HUES64 (cell line): Measurements from ENCODE around the gene USP40.

Source experiments
- H3K27ac ChIP-seq: 2 replicates; pipeline ENCODE4 v1.7.0; 2013; ENCODE audit warnings: low read depth, low read length, inconsistent platforms
- H3K27me3 ChIP-seq: 2 replicates; pipeline ENCODE4 v1.6.1; 2013; ENCODE audit warnings: mild to moderate bottlenecking, low read length; ENCODE audit not compliant: insufficient read depth
- H3K36me3 ChIP-seq: 2 replicates; pipeline ENCODE4 v1.6.1; 2013; ENCODE audit warnings: mild to moderate bottlenecking, low read length; ENCODE audit not compliant: insufficient read depth
- H3K4me1 ChIP-seq: 2 replicates; pipeline ENCODE4 v1.6.1; 2013; ENCODE audit warnings: mild to moderate bottlenecking, low read length, moderate library complexity; ENCODE audit not compliant: insufficient read depth
- H3K4me3 ChIP-seq: 2 replicates; pipeline ENCODE4 v1.5.1; 2013; ENCODE audit warnings: mild to moderate bottlenecking, low read length, moderate library complexity
- H3K9ac ChIP-seq: 2 replicates; pipeline ENCODE4 v1.6.1; 2013; ENCODE audit warnings: mild to moderate bottlenecking, low read depth, low read length
- H3K9me3 ChIP-seq: 2 replicates; pipeline ENCODE4 v1.6.1; 2013; ENCODE audit warnings: low read depth, low read length; ENCODE audit not compliant: insufficient read depth
- WGBS: fragments of 150-250, 120-280 bp; methylation state at CpG from one replicate; pipeline ENCODE4 v1.1.7; 2013; ENCODE audit warnings: missing lambda C conversion rate; 5-methylcytosine and 5-hydroxymethylcytosine counted together

The USP40 gene

DNA sequence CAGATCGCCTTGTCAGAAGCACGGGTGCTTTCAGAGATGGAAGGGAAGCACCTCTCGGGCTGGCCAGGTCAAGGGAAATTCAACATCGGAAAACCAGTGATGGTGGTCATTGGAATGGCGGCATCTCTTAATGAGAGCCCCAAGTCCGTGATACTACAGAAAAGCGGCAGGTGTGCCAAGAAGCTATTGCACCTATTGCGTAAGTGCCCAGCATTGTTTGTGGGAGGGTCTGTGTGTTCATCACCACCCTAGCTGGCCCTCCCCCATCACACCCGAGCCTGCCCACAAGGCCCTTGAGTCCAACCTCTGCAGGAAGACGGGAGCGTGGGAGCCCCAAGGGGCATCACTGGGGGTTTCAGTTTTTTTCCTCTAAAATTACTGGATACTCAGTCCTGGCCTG is 111.6 kb downstream of the USP40 start:
- Histone ChIP-seq H3K27me3 (no peaks in the 10 kb centered on the region), H3K9ac (no peak overlapping the region), H3K9me3 (no peaks in the 10 kb centered on the region), H3K4me3 (no peak overlapping the region), H3K27ac (no peak overlapping the region), H3K36me3 (peaks cover 50% of the 10 kb centered on the region), H3K4me1 (no peaks in the 10 kb centered on the region)
- WGBS: 97% methylated on average over 11 of the region's 11 CpGs

DNA sequence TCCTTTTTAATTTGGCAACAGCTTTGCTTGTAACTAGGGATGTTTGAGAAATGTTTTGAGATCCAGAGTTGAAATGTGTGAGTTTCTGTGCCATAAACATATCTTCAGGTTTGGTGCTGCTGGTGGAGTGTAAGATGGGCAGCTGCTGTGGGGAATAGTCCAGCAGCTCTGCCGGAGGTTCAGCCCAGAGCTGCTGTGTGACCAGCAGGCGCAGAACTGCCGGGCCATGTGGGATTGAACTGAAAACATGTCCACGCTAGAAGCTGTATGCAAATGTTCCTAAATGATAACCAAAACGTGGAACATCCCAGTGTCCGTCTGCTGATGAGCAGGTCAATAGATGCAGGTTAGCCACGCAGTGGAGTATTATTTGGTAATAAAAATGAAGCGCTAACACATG is 112.7 kb downstream of the USP40 start:
- H3K27ac ChIP-seq: no peak overlapping the region
- H3K4me1 ChIP-seq: 0 out of 2 replicates have a peak, but pooled peaks cover under 1% of the 10 kb centered on the region
- no peaks in the 10 kb centered on the region for H3K9me3 ChIP-seq
- no peak overlapping the region for H3K4me3 ChIP-seq
- no peak overlapping the region for H3K9ac ChIP-seq
- WGBS: 96% methylated on average over 8 of the region's 8 CpGs
- no peaks in the 10 kb centered on the region for H3K27me3 ChIP-seq
- H3K36me3 ChIP-seq: peaks cover 52% of the 10 kb centered on the region

DNA sequence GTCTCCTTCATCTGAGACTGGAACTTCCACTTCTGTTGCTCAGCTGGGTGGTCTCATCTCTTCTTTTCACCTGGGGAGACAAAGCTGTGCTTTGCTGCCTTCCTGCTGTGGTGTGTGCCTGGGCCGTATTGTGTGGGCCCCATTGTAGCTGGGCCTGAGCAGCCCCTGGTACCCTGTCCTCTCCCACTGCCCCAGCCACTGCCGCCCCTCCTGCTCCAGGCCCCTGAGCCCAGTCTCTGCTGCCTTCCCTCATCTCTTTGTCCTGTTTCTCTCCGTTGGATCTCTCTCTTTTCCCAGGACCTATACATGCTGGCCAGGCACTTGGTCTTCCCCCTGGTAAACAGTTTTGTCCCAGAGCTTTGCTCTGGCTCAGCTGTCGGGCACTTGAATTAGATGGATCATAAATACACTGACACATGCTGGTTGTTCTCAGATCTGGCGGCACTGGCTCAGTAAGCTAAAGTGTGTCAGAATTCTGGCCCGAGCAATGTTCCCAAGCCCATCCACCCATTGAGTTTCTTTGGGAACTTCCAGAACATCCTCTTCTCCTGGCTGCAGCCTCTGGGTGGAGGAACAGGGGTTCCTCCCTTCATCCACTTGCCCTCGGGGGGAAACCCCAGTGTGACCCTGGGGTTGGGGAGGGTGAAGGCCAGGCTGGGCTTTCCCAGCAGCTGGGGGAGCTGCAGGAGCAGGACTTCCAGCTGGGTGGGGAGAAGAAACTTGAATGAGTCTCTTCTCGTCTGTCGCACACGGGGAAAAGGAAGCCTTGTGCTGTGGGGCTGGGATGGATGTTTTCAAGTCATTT is 113.3 kb downstream of the USP40 start:
- H3K27me3 ChIP-seq: no peaks in the 10 kb centered on the region
- H3K4me1 ChIP-seq: 0 out of 2 replicates have a peak, but pooled peaks cover 2% of the 10 kb centered on the region
- no peak overlapping the region for H3K4me3 ChIP-seq
- no peak overlapping the region for H3K9ac ChIP-seq
- peaks cover 52% of the 10 kb centered on the region for H3K36me3 ChIP-seq
- 93% methylated on average over 10 of the region's 10 CpGs for WGBS
- H3K27ac ChIP-seq: no peak overlapping the region
- H3K9me3 ChIP-seq: no peaks in the 10 kb centered on the region

DNA sequence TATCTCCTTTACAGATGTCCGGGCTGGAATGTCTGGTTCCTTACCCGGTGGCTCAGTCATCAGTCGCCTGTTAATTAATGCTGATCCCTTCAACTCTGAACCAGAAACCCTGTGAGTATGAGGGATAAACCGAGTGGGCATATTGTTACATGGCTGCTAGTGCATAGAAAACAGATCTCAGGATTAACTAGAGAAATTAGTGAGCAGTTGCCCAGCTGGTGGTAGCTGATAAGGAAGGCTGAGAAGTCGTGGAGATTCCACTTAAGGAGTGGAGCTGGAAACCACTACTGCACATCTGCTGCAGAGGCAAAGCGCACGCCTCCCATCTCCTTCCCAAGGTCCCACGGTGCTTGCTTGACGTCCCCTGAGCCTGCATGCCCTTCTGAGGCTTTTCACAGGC is 114.6 kb downstream of the USP40 start:
- no peak overlapping the region for H3K4me3 ChIP-seq
- peaks cover 52% of the 10 kb centered on the region for H3K36me3 ChIP-seq
- no peaks in the 10 kb centered on the region for H3K27me3 ChIP-seq
- no peaks in the 10 kb centered on the region for H3K9me3 ChIP-seq
- H3K9ac ChIP-seq: no peak overlapping the region
- H3K4me1 ChIP-seq: 0 out of 2 replicates have a peak, but pooled peaks cover 2% of the 10 kb centered on the region
- 92% methylated on average over 9 of the region's 9 CpGs for WGBS
- H3K27ac ChIP-seq: no peak overlapping the region

DNA sequence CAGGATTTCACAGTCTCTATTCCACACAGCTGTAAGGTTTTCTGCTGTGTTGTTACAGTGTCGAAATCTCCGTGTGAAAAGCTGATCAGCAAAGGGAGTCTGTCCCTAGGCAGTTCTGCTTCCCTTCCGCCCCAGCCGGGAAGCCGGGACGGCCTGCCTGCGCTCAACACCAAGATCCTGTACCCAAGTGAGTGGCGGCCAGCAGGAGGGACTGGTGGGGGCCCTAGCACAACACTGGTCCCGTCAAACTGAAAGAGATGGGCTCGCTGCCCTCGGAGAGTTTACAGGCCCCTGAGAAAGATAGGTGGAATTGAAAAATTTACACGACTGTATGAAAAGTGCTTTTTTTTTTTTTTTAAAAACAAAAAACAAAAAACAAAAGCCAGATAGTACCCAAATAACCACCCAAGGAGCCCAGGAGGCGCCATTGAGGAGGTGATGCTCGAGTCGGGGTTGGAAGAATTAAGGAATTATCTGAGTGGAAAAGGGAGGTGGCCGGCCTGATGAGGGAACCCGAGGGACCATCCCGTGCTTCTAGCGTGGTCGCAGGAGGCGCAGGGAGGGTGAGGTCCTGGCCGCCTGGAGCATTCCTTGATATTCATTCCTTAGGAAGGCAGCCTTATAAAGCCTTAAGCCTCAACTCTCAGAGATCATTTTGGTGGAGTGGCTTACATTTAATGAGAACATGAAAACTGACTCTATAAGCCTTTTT is 115.6 kb downstream of the USP40 start:
- Histone ChIP-seq H3K27ac (no peak overlapping the region), H3K27me3 (no peaks in the 10 kb centered on the region), H3K9ac (no peak overlapping the region), H3K9me3 (no peaks in the 10 kb centered on the region), H3K4me1 (0 out of 2 replicates have a peak, but pooled peaks cover 2% of the 10 kb centered on the region), H3K36me3 (peaks cover 55% of the 10 kb centered on the region), H3K4me3 (no peak overlapping the region)
- 92% methylated on average over 21 of the region's 22 CpGs for WGBS

DNA sequence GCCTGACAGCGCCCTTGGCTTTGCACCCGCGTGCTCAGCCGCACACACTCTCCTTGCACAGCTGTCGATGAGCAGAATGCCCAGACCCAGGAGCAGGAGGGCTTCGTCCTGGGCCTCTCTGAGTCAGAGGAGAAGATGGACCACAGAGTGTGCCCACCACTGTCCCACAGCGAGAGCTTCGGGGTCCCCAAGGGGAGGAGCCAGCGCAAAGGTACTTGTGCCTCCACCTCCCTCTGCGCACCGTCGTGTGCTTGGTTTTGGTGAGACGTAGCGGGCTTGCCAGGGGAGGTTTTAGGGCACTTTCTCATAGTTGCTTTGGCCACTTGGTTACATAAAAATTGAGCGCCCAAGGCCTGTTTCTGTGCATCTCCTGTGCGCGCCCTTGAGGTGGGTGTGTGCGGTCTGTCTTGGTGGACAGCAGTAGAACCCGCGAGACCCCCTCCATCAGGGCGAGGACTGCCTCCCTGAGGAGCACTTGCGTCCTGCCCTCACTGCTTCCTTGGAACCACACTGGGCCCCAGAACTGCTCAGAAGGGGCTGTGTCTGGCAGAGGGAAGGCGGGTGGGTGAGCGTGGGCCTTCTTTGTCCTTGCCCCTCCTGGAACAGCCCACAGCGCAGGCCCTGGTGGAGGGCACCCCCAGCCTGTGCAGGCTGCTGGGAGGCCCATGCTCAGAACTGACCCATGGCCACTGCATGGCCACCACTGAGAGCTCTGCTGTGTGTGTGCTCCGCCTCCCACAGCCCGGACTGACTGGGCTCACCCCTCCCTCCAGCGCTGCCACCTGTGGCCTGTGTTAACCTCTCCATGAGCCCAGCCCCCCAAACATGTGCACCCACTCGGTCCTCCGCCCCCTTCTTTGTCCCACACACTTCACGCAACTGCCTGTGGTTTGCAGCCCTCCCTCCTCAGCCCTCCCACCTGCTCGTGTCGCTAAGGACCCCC is 116.4 kb downstream of the USP40 start:
- Histone ChIP-seq H3K9ac (no peak overlapping the region), H3K4me3 (no peak overlapping the region), H3K9me3 (no peaks in the 10 kb centered on the region), H3K27me3 (no peaks in the 10 kb centered on the region), H3K27ac (no peak overlapping the region), H3K4me1 (0 out of 2 replicates have a peak, but pooled peaks cover 2% of the 10 kb centered on the region), H3K36me3 (peaks cover 51% of the 10 kb centered on the region)
- WGBS: 94% methylated on average over 33 of the region's 33 CpGs

DNA sequence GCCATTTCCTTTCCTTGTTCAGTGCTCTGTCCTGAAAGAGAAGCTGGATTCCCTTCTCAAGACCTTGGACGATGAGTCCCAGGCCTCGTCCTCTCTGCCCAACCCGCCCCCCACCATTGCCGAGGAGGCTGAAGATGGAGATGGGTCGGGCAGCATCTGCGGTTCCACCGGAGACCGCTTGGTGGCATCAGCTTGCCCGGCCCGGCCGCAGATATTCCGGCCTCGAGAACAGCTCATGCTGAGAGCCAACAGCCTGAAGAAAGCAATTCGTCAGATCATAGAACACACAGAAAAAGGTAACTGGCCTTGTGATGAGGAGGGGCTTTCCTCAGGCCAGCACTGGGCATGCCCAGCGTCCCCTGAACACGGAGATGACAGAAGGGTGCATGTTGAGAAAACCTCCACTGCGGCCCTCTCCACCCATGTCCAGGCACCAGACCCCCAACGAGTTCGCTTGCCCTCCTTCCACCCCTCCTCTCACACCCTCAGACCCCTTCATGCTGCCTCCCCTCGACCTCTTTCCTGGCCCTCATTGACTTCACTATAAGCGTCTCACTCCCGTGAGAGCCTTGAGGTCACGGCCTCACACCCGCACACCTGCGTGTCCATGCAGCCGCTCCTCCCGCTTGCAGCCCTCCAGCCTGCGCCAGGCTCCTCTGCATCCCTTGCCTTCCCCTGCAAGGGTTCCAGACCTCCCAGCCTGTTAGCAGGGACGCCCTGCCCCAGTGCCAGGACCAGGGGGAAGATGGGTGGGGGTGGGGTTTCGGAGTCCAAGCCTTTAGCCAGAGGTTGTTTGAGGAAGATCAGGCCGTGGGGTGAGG is 117.3 kb downstream of the USP40 start:
- H3K9ac ChIP-seq: no peak overlapping the region
- H3K27ac ChIP-seq: no peak overlapping the region
- peaks cover 43% of the 10 kb centered on the region for H3K36me3 ChIP-seq

DNA sequence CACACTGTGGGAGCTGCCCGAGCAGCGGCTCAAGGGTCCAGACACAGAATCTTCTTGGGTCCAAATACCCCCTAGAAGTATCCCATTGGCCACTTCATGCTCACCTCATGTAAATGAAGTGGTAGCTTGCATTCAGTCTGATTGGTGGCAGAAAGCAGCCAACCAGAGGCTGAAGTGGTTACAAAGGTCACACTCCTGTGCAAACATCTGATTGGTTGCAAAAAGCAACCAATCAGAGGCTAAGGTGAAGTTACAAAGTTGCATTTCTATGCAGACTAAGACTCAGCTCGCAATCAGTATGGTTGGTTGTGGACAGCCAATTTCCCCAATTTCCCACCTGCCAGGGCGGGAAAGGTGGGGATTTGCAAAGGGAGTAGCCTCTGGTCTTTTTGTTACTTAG is 118.0 kb downstream of the USP40 start:
- 85% methylated on average over 4 of the region's 4 CpGs for WGBS
- peaks cover 39% of the 10 kb centered on the region for H3K36me3 ChIP-seq

More for the DNA sequence above, 117.3 kb downstream of the USP40 start:
- no peaks in the 10 kb centered on the region for H3K9me3 ChIP-seq
- H3K4me3 ChIP-seq: no peak overlapping the region
- no peaks in the 10 kb centered on the region for H3K27me3 ChIP-seq
- WGBS: 62% methylated on average over 31 of the region's 31 CpGs
- H3K4me1 ChIP-seq: 0 out of 2 replicates have a peak, but pooled peaks cover 2% of the 10 kb centered on the region

DNA sequence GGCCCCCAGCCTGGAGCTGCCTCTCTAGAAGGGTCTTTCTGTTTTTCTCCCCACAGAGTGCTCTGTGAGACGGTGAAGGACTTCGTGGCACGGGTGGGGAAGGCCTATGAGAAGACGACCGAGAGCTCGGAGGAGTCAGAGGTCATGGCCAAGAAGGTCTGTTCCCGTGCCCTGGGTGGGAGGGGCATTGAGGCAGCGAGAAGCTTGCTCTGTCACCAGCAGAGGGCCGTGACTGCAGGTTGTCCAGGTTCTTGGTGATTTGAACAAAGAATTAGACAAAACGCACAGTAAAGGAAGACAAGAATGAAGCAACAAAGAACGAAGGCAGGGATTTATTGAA is 118.4 kb downstream of the USP40 start:
- Histone ChIP-seq H3K9ac (no peak overlapping the region), H3K27ac (no peak overlapping the region), H3K4me3 (no peak overlapping the region), H3K4me1 (0 out of 2 replicates have a peak, but pooled peaks cover 2% of the 10 kb centered on the region), H3K9me3 (no peaks in the 10 kb centered on the region), H3K27me3 (no peaks in the 10 kb centered on the region), H3K36me3 (peaks cover 39% of the 10 kb centered on the region)
- 85% methylated on average over 11 of the region's 11 CpGs for WGBS

More for the DNA sequence above, 118.0 kb downstream of the USP40 start:
- H3K4me1 ChIP-seq: 0 out of 2 replicates have a peak, but pooled peaks cover 2% of the 10 kb centered on the region
- H3K4me3 ChIP-seq: no peak overlapping the region
- no peak overlapping the region for H3K27ac ChIP-seq
- H3K9ac ChIP-seq: no peak overlapping the region
- no peaks in the 10 kb centered on the region for H3K27me3 ChIP-seq
- H3K9me3 ChIP-seq: no peaks in the 10 kb centered on the region

DNA sequence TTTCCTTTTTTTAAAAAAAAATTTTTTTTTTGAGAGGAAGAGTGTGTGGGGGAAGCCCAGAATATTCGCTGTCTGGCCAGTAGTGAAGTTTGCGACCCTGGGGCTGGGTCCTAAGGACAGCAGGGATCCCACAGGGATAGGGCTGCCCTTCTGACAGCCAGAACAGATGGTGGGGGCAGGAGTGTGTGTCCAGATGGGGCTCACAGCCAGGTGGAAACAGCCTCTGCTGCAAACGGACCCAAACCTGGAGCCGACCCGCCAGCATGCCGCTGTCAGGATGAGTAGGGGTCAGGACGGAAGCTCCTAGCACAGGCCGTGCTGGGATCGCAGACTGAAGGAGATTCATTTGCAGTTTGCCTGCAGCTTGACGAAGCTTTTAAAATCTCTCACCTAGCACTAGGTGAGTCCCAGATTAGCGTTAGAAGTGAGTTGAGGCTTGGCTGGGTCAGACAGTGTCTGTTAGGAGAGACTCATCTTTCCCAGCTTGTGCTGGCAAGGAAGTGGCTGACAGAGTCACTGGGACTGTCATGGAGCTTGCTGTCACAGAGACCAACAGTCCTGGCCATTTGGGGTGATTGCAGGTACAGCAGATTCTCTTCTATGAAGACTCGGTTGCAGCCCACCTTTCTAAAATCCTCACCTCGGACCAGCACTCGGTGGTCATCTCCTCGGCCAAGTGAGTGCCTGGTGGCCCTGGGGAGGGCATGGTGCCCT is 118.9 kb downstream of the USP40 start:
- Histone ChIP-seq H3K9me3 (no peaks in the 10 kb centered on the region), H3K4me3 (no peak overlapping the region), H3K36me3 (peaks cover 38% of the 10 kb centered on the region), H3K27me3 (no peaks in the 10 kb centered on the region), H3K9ac (no peak overlapping the region), H3K4me1 (0 out of 2 replicates have a peak, but pooled peaks cover 2% of the 10 kb centered on the region), H3K27ac (no peak overlapping the region)
- 92% methylated on average over 15 of the region's 15 CpGs for WGBS
